ENCODE data around the gene THRB. TPM values are rescaled to one million over a fixed set of nuclear protein-coding genes. Genes with fewer than 3 reads are reported as not detected.
A peak's percentile ranks its signal among the peaks of the same experiment; 100 is the strongest.

Gene THRB
- total RNA-seq, 1 donor from 2014 or later, result 19.7 TPM

DNA sequence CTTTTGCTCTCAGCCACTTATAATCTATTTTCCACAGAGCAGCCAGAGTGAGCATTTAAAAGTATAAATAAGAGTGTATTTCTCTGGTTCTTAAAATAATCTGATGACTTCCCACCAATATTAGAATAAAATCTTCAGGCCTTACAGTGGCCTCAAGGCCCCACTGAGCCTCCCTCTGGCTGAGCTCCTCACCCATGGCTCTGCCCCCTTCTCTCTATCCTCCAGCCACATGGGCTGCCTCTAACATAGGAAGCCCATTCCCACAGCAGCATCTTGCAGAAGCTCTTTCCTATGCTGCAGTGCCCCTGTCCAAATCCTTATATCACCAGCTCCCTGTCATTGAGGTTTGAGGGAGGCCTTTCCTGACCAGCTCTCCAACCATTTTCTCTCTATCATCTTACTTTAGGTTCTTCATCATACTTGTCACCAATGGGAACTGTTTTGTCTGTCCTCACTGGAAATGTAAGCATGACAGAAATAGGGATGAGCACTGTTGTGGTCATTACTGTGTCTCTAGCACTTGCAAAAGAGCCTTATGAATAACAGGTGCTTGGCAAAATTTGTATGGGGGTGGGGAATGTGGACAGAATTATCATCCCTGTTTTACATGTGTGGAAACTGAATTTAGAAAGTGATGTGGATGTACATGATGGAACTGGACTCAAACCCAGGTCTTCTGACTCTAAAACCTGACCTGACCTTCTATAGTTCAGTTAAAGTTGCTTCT lies 299.0 kb downstream of the THRB start:
- intact Hi-C loops (cut with DNase I), result no loop called here
- DNase-seq (no peak), ATAC-seq (no peak)
- no peaks in the 10 kb centered on the region for H3K9me3 ChIP-seq
- TF ChIP-seq, protein P1, sequence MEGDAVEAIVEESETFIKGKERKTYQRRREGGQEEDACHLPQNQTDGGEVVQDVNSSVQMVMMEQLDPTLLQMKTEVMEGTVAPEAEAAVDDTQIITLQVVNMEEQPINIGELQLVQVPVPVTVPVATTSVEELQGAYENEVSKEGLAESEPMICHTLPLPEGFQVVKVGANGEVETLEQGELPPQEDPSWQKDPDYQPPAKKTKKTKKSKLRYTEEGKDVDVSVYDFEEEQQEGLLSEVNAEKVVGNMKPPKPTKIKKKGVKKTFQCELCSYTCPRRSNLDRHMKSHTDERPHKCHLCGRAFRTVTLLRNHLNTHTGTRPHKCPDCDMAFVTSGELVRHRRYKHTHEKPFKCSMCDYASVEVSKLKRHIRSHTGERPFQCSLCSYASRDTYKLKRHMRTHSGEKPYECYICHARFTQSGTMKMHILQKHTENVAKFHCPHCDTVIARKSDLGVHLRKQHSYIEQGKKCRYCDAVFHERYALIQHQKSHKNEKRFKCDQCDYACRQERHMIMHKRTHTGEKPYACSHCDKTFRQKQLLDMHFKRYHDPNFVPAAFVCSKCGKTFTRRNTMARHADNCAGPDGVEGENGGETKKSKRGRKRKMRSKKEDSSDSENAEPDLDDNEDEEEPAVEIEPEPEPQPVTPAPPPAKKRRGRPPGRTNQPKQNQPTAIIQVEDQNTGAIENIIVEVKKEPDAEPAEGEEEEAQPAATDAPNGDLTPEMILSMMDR (IDR thresholded peaks at IDR 0.05), result no peak
- H3K4me1 ChIP-seq, result no peaks in the 10 kb centered on the region
- no peaks in the 10 kb centered on the region for H3K36me3 ChIP-seq
- no peak overlapping the region for H3K4me3 ChIP-seq
- no peaks in the 10 kb centered on the region for H3K27me3 ChIP-seq
- no peak overlapping the region for H3K27ac ChIP-seq

DNA sequence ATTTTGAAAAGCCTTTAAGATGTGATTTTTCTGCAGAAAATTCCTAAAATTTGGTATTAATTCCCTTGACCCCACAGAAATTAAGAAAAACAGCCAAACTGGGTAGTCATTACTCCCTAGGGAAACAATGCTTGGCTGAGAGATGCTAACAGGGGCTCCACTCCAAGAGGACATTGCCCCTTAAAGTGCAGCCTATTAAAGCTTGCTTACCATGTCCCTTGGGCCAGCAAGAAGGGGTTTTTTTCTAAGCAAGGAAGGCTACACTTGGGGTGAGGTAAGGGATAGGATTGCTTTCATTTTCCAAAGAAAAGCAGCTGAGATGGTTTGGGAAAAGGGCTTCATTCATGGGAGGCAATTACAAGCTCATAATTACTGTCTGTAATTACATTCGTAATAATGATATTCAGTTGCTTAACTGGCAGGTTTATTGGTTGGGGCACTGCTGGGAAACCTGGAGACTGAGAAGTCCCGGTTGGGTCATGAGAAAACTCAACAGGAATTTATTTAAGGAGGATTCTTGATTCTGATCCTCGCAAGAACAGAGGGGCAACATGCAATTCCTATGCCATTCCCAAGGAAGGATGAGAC lies 302.1 kb downstream of the THRB start:
- intact Hi-C loops (cut with DNase I), result no loop called here
- Histone ChIP-seq H3K36me3 (no peaks in the 10 kb centered on the region), H3K27me3 (no peaks in the 10 kb centered on the region), H3K4me1 (no peaks in the 10 kb centered on the region), H3K27ac (no peak overlapping the region), H3K4me3 (no peak overlapping the region), H3K9me3 (no peaks in the 10 kb centered on the region)
- ATAC-seq (no peak), DNase-seq (no peak)
- TF ChIP-seq, protein P1 (IDR thresholded peaks at IDR 0.05), result no peak

DNA sequence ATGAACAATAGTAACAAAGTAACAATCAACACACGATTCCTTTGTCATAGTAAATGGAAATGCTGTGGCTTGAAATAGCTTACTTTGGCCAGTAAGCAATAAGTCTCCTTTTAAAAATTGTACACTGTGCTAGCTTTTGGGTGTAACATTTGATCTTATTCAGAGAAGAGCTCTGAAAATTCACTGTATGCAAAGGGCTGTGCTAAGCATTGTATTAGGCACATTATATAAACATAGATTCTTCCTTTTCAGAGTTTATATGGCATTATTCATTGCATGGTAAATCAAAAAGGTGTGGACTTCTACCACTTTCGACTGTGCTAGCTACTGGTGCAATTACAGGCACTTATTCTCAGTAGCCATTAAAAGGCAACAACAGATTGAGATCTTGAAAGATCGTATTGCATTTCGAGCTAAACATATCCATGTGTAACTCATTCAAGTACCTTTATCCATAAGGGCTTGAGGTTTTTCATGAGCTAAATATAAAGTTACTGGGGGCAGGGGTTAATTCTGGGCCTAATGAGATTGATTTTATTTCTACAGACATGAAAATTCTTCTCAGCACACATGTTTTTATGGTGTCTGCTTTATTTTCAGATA lies 302.7 kb downstream of the THRB start:
- H3K4me3 ChIP-seq, result no peak overlapping the region
- intact Hi-C loops (cut with DNase I), result no loop called here
- no peaks in the 10 kb centered on the region for H3K36me3 ChIP-seq
- H3K9me3 ChIP-seq, result no peaks in the 10 kb centered on the region
- no peaks in the 10 kb centered on the region for H3K4me1 ChIP-seq
- no peak for DNase-seq
- no peak overlapping the region for H3K27ac ChIP-seq
- no peaks in the 10 kb centered on the region for H3K27me3 ChIP-seq
- TF ChIP-seq, protein P1 (IDR thresholded peaks at IDR 0.05), result no peak
- no peak for ATAC-seq

DNA sequence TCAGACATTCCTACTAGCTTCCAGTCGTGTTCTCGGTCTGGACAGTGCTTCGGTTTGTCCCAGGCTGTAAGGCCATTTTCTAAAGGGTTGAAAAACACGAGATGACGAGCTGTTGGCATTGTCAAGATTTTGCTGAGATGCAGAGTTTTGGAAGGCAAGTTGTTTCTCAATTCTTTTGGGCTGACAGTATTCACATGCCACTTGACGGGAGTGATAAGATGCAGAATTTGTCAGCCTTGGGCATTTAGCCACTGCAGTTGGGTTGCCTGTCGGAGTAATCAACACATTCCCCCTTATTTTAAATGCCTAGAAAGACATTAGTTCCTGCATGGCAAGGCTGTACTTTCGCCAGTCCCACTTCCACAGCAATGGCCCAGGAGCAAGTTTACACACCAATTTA lies 304.4 kb downstream of the THRB start:
- no peaks in the 10 kb centered on the region for H3K9me3 ChIP-seq
- ATAC-seq (no peak), DNase-seq (no peak)
- intact Hi-C loops (cut with DNase I), result no loop called here
- H3K4me3 ChIP-seq, result no peak overlapping the region
- no peak overlapping the region for H3K27ac ChIP-seq
- H3K36me3 ChIP-seq, result no peaks in the 10 kb centered on the region
- no peaks in the 10 kb centered on the region for H3K4me1 ChIP-seq
- TF ChIP-seq, protein P1 (IDR thresholded peaks at IDR 0.05), result no peak
- H3K27me3 ChIP-seq, result no peaks in the 10 kb centered on the region

DNA sequence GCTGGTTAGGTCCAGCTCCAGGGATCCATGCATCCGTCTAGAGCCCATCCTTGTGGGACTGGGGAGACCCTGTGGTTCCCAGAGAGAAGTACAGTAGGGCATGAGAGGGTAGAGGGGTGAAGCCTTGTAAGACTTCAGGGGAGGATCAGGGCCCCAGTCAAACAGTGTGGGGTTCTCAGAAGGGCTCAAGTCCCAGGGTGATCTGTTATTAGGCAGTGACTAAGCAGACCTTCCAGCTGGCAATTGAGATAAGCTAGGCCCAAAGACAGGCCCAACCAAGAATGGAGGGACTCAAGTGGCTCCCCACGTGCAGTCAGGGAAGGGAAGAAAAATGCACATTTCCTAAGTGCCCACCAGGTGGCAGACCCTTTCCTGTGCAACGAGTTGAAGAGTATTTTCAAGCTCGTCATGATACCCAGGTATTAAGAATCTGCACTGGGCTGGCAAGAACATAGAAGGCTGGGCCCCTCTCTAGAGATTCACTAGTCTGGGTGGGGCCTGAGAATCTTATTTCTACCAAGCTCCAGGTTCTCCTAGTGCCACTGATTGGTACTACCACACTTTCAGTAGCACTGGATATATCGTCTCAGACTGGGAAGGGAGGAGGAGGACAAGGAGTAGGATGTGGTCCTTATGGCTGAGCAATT lies 308.8 kb downstream of the THRB start:
- intact Hi-C loops (cut with DNase I), result no loop called here
- Histone ChIP-seq H3K36me3 (no peaks in the 10 kb centered on the region), H3K27me3 (no peaks in the 10 kb centered on the region), H3K9me3 (no peaks in the 10 kb centered on the region), H3K4me3 (no peak overlapping the region), H3K27ac (no peak overlapping the region), H3K4me1 (no peaks in the 10 kb centered on the region)
- ATAC-seq (peak; percentile 80), DNase-seq (no peak)
- TF ChIP-seq, protein P1 (IDR thresholded peaks at IDR 0.05), result peak; percentile 62
